ENCODE data around the gene MFSD6. TPM values are rescaled to one million over a fixed set of nuclear protein-coding genes. Genes with fewer than 3 reads are reported as not detected.

The MFSD6 gene
- total RNA-seq, 3 donors from 2014 or later (not counting 1 experiment from before 2014, with no cell fraction given): 36.7 to 50.5 (median 48.0) TPM

- no peaks in the 10 kb centered on the region for H3K9me3 ChIP-seq (ENCODE audit: control insufficient read depth, insufficient read depth, low read length)
- Mint-ChIP-seq H3K4me3 (peak within 1 kb of the TSS; percentile 97), H3K36me3 (peaks cover 17% of the 10 kb centered on the region), H3K27ac (peak within 1 kb of the TSS; percentile 98 to 99), H3K4me1 (peaks cover 44 to 45% of the 10 kb centered on the region in 2 donors), H3K27me3 (ENCODE audit: low read depth in 2 of 2) (no peaks in the 10 kb centered on the region), H3K9me3 (peaks cover 2 to 6% of the 10 kb centered on the region in 2 donors)
- no peak for TF ChIP-seq CTCF (IDR thresholded peaks at IDR 0.05)
- H3K27ac ChIP-seq (ENCODE audit: low read length): peak within 1 kb of the TSS; percentile 93
- no peaks in the 10 kb centered on the region for H3K36me3 ChIP-seq (ENCODE audit: control insufficient read depth, insufficient read depth, low read length)
- intact Hi-C loops (cut with micrococcal nuclease): loop anchor here (1.0 to 10.0 kb wide), 6 partner anchors 18 to 750 kb away; partner anchors contain the start of genes GLS, NAB1, ORMDL1 and PMS1
- peak; percentile 78 to 92 (median 83) for ATAC-seq
- H3K27me3 ChIP-seq (ENCODE audit: control insufficient read depth, insufficient read depth, low read length): no peaks in the 10 kb centered on the region
- H3K4me3 ChIP-seq (ENCODE audit: low read length): peak within 1 kb of the TSS; percentile 74
- peak; percentile 84 to 85 for DNase-seq
- peaks cover 18% of the 10 kb centered on the region for H3K4me1 ChIP-seq (ENCODE audit: control insufficient read depth, insufficient read depth, low read length)
- WGBS (ENCODE audit: insufficient coverage): under 1% methylated on average over 92 of the region's 92 CpGs
Observed at GRCh38 chr2:190534310-190535120, 126.4 kb downstream of the MFSD6 start, which contains the start of gene NEMP2. NEMP2 (minus strand) TSS chr2:190534722; CDS start chr2:190534655, 67 bp downstream.

DNA sequence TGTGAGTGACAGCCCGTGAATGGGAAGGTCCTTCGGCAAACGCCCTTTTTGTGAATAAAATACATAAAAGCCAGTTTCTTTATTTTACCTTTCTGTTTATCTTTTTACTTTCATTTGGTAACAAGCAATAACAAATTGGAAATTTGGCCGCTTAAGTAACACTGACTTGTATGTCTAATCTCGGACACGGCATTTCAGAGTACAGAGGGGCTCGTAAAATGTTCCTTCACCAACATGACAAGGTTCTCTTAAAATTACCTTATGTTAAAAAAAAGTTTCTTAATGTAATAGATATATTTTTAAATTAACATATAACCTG, 126.9 kb downstream of the MFSD6 start:
- H3K36me3 ChIP-seq (ENCODE audit: control insufficient read depth, insufficient read depth, low read length): no peaks in the 10 kb centered on the region
- 6% methylated on average over 6 of the region's 7 CpGs for WGBS (ENCODE audit: insufficient coverage)
- ATAC-seq: no peak
- peak overlapping the region; percentile 93 for H3K27ac ChIP-seq (ENCODE audit: low read length)
- H3K27ac Mint-ChIP-seq: peak overlapping the region; percentile 98 to 99
- H3K9me3 Mint-ChIP-seq: peaks cover 3 to 10% of the 10 kb centered on the region in 2 donors
- DNase-seq: no peak
- H3K36me3 Mint-ChIP-seq: peaks cover 23% of the 10 kb centered on the region
- H3K4me3 ChIP-seq (ENCODE audit: low read length): peak overlapping the region; percentile 74
- H3K4me1 ChIP-seq (ENCODE audit: control insufficient read depth, insufficient read depth, low read length): peaks cover 18% of the 10 kb centered on the region
- H3K27me3 Mint-ChIP-seq (ENCODE audit: low read depth in 2 of 2): no peaks in the 10 kb centered on the region
- H3K9me3 ChIP-seq (ENCODE audit: control insufficient read depth, insufficient read depth, low read length): peaks cover under 1% of the 10 kb centered on the region
- no peak for TF ChIP-seq CTCF (IDR thresholded peaks at IDR 0.05)
- peak overlapping the region; percentile 84 for H3K4me3 Mint-ChIP-seq
- intact Hi-C loops (cut with micrococcal nuclease): loop anchor here (2.0 to 10.0 kb wide), 4 partner anchors 114 to 750 kb away; partner anchors contain the start of genes GLS, NAB1, ORMDL1 and PMS1
- peaks cover 38 to 39% of the 10 kb centered on the region in 2 donors for H3K4me1 Mint-ChIP-seq
- H3K27me3 ChIP-seq (ENCODE audit: control insufficient read depth, insufficient read depth, low read length): no peaks in the 10 kb centered on the region

DNA sequence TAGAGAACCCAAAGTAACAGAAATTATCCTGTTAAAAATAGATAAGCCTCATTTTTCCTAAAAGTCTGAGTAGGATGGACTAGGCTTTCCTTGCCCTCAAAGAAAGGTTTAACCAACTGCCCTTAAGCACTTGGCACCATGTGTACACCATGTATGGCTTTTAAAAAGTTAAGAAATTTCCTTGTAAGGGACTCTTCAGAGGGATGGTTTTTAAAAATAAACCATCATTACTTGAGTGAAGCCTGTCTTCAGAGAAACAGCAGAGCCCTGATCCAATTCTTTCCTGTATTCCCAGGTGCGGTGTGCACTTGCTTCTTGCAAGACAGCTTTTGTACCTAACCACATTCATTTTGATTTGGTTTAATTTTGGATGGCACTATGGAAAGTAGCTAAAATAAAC, 127.4 kb downstream of the MFSD6 start:
- TF ChIP-seq CTCF (IDR thresholded peaks at IDR 0.05): no peak
- H3K9me3 ChIP-seq (ENCODE audit: control insufficient read depth, insufficient read depth, low read length): peaks cover 5% of the 10 kb centered on the region
- Mint-ChIP-seq H3K36me3 (peaks cover 28% of the 10 kb centered on the region), H3K4me3 (peak overlapping the region; percentile 84), H3K9me3 (peaks cover 5 to 13% of the 10 kb centered on the region in 2 donors), H3K4me1 (peaks cover 33 to 37% of the 10 kb centered on the region in 2 donors), H3K27ac (peak overlapping the region; percentile 98 to 99), H3K27me3 (ENCODE audit: low read depth in 2 of 2) (no peaks in the 10 kb centered on the region)
- H3K4me3 ChIP-seq (ENCODE audit: low read length): peak overlapping the region; percentile 74
- 100% methylated on average over 1 of the region's 1 CpG for WGBS (ENCODE audit: insufficient coverage)
- peak overlapping the region; percentile 93 for H3K27ac ChIP-seq (ENCODE audit: low read length)
- no peaks in the 10 kb centered on the region for H3K27me3 ChIP-seq (ENCODE audit: control insufficient read depth, insufficient read depth, low read length)
- no peak for ATAC-seq
- no peak for DNase-seq
- intact Hi-C loops (cut with micrococcal nuclease): loop anchor here (2.0 to 10.0 kb wide), 4 partner anchors 113 to 751 kb away; partner anchors contain the start of genes GLS, NAB1, ORMDL1 and PMS1
- H3K4me1 ChIP-seq (ENCODE audit: control insufficient read depth, insufficient read depth, low read length): peaks cover 18% of the 10 kb centered on the region
- H3K36me3 ChIP-seq (ENCODE audit: control insufficient read depth, insufficient read depth, low read length): no peaks in the 10 kb centered on the region

Data from natural killer cell (primary cell).